ENCODE results near the gene C8G.

C8G gene

DNA sequence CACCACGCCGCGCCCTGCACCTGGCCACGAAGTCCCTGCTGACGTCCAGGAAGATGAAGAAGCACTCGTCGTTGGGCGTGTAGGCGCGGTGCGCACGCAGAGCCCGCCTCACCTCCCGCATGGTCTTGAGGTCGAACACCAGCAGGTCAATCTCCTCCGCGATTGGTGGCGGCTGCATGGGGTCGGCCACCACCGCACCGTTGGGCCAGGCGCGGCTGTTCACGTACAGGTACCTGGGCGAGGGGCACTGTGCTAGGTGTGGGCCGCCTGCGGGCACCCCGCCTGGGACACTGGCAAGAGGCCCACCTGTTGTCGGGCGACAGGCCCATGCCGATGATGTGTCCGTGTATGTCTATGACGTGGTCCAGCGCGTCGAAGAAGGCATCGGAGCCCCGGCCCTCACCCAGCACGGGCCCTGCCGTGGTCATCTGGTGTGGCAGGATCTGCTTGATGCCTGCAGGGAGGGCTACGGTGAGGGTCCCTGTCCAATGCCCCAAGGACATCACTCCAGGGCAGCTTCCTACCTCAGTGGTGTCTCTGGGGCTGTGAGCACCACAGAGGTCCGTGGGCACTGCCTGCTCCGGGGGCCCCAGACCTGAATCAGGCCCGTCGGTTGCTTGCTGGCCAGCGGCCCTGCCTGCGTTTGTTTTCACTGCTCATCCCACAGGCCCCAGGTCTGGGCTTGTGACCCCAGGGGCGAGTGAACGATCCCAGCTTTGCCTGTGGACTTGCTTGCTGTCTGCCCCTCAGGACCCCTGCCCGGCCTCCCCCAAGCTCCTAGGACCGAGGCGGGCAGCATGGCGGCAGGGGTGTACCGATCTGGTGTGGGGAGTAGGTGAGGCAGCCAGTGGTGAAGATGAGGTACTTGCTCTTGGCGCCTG, 3.6 kb upstream of the C8G start:
- DNase-seq, result no peak

DNA sequence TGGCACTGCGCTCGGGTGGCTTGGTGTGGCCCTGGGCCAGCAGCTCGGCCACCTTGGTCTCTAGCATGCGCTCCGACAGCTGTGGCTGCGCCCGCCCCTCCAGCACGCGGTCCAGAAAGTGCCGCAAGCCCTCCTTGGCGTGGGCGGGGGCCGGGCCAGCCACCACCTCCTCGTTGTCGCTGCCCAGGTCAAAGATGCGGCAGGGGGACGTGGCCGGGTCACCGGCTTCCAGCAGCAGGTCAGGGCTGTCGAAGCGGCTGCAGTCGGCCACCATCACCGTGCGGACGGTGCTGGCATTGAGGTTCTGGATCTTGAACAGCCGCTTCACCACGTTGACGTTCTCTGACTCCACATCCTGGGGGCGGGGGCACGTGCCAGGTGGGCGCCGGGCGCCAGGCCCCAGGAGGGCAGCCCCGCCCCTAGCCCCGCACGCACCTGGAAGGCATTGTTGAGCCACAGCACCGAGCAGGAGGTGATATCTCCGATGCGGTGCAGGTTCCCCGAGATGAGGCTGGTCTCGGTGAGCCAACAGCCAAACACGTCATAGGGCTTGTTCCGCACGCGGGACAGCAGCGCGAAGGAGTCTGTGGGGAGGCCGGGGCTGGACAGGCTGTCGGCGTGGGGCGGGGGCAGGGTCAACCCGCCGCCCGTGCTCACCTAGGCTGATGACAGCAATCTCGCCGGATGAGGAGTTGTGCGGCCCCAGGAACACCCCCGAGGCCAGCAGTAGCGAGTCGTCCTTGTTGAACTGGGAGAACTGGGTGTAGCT, 2.7 kb upstream of the C8G start:
- DNase-seq, result no peak

DNA sequence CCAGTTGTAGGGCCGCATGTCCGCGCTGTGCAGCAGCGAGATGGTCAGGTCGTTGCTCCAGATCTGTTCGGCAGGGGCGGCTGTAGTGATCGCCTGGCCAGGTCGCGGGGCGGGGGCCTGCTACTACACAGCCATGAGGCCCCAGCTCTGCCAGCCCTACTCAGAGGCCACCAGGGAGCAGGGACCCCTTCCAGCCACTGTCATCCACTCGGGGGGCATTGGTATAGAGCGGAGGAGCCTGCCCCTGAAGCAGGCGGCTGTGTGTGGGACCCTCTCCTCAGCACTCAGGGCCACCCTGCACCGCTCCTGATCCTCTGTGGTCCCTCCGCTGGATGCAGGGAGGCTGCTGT, 2.2 kb upstream of the C8G start:
- no peak for DNase-seq

DNA sequence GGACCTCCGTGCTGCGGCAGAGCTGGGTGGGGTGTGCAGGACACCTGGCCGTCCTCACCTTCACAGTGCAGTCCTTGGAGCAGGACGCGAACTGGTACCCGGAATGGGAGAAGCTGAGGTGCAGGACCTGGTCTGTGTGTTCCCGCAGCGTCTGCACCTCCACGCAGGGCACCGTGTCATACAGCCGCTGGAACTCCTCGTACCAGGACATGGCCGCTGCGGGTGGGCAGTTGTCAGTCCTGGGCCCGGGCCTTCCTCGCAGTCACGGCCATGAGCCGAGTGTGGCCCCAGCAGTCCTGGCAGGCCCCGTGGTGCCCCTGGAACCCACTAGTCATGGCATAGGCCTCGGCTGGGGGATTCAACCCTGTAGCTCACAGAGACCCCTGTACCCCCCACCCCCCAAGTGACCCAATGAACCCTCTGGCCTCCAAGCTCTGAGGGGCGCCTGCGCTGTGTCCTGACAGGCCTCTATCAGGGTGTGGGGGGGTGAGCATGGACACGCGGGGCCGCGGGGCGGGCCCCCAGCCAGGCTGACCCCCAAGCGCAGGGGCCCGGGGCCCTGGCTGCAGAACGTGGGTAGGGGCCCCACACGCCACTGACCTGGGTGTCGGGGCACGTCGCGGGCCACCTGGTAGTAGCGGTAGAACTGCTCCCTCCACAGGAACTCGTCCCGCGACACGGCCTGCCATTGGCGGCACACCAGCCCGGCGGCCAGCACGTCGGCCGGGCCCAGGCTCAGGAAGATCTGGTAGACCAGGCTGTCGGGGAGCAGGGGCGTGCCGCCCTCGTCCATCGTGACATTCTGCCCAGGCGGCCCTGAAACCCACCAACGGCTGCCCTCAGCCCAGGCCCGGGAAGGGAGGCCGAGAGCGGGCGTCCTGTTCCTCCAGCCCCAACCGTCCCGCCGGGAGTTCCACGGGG, 1.5 kb upstream of the C8G start:
- peak in 1 of 51 donors; percentile 55 for DNase-seq

DNA sequence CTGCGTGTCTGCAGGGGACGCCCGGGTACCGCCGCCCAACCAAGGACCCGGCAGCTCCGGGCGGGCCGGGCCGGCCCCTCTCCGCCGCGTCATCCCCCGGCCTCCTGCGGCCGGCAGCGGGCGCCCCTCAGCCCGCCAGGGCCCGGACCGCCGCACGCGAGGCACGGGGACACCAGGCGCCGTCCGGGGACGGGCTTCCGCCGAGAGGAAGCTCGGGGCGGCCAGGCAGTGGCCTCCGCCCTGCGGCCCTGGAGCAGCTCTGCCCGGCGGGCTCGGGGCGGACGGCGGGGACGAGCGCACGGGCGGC, 878 bp upstream of the C8G start:
- peak in 2 of 51 donors; percentile 58 to 62 for DNase-seq

DNA sequence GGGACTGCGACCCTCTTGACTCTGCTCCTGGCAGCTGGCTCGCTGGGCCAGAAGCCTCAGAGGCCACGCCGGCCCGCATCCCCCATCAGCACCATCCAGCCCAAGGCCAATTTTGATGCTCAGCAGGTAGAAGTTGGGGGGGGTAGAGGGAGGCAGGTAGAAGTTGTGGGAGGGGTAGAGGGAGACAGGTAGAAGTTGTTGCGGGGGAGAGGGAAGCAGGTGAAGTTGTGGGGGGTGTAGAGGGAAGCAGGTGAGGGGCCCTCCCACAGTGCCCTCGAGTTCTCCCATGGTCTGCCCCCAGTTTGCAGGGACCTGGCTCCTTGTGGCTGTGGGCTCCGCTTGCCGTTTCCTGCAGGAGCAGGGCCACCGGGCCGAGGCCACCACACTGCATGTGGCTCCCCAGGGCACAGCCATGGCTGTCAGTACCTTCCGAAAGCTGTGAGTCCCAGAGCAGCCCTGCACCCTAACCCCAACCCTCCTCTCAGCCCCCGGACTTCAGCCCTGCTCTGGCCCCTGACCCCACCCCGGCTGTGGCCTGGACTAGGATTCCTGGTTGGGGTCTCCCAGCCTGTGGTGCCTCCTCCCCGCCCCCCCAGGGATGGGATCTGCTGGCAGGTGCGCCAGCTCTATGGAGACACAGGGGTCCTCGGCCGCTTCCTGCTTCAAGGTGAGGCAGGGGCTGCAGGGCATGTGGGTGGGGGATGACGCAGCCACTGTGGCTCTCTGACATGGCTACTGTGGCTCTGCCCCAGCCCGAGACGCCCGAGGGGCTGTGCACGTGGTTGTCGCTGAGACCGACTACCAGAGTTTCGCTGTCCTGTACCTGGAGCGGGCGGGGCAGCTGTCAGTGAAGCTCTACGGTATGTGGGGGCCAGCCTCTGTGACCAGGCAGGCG, 537 bp downstream of the C8G start:
- DNase-seq, result no peak

DNA sequence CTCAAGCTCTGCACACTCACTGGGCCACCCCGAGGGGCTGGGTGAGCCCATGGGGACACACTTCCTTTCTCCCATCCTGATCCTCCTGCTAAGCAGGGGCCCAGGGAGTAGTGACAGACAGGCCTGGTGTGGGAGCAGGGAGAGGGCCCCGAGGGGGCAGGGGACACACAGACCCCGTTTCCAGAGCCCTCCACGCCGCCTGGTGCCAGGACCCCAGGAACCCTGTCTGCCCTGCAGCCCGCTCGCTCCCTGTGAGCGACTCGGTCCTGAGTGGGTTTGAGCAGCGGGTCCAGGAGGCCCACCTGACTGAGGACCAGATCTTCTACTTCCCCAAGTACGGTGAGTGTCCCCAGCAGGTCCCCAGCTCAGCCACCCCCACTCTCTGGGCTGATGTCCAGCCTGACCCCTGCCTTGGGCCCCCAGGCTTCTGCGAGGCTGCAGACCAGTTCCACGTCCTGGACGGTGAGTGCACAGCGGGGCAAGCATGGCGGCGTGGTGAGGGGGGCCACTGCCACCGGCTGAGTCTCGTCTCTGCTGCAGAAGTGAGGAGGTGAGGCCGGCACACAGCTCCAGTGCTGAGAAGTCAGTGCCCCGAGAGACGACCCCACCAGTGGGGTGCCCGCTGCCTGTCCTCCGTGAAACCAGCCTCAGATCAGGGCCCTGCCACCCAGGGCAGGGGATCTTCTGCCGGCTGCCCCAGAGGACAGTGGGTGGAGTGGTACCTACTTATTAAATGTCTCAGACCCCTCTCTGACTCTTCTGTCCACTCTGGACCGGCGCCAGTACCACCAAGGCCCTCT, 1.4 kb downstream of the C8G start:
- DNase-seq, result peak in 1 of 51 donors; percentile 35

DNA sequence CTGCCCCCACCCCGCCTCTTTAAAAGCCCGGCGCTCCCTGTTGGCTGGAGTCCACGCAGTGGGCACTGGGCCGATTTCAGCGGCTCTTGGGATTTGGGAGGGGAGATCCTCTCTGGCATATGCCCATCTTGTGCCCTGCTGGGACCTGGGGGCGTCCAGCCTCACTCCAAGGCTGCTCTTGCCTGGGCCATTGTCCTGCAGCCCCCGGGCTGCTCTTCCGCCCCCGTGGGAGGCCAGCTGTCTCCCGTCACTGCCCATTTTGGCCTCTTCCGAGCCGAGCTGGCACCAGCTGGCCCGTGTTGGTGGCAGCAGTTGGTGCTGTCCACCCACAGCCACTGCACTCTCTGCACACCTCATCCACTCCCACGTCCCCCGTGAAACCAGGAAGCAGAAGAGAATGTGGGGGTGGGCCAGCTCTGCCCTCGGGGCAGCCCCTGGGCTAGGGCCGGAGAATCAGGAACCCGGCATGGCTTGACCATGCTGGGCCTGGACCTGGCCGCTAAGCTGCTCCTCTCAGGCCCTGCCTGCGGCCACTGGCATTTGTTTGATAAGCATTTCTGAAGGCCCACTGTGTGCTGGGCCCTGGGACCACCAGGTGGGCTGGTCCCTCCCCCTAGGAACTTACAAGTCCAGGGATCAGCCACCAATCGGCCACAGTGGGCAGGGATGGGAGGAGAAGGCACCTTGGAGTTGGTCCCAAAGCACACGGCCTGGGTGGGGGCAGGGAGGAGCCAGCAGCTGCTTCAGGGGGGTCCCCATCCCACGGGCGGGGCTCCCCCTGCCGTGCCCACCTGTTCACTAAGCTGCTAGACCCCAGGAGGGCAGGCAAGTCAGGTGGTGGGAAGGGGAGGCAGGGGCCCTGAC, 2.2 kb downstream of the C8G start:
- peak in 12 of 51 donors; percentile 19 to 62 (median 40) for DNase-seq

DNA sequence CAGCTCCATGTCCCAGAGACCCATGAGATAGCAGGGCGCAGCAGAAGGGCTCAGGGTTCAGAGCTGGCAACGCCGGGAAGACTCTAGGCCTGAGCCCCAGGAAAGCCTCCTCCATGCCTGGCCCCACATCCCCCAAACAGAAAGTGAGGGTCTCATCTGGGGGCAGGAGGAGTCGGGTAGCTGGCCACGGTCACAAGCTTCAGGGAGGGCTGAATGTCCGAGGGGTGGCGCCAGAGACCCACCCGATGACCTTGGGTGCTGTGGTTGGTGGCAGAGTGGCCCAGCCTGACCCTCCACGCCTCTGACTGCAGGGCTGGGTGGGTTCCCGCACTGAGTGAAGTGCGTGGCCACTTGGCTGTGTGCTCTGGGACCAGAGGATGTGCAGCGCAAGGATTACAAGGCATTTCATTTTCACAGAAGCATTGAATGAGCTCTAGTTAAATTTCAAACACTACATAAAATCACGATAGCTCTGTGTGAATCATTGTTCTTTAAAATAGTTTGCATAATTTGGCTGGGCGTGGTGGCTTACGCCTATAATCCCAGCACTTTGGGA, 3.0 kb downstream of the C8G start:
- peak in 40 of 51 donors; percentile 23 to 82 (median 57) for DNase-seq

DNA sequence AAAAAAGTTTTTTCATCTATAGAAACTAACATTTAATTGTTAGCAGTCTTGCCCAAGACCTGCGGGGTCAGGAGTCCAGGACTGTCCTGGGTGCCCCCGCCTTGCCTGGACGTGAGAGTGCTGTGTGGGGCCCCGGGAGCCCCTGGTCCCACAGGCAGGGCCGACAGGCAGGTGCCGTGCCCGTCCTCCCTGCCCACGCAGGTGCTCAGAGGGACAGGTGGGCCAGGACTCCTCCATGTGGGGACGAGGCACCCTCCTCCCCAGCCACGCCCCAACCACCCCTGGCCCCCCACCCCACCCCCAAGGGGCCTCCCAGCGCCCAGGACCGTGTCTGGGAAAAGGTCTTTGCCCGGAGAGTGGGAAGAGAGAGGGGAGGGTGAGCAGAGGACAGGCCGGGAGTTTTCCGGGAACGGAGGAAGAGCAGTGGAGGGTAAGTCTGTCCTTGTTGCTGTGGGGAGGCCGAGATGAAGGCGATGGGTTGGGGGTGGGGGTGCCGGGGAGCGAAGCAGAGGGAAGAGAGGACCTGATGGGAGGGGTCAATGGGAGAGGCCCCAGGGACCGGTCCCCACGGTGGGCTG, 4.3 kb downstream of the C8G start:
- DNase-seq, result no peak

DNA sequence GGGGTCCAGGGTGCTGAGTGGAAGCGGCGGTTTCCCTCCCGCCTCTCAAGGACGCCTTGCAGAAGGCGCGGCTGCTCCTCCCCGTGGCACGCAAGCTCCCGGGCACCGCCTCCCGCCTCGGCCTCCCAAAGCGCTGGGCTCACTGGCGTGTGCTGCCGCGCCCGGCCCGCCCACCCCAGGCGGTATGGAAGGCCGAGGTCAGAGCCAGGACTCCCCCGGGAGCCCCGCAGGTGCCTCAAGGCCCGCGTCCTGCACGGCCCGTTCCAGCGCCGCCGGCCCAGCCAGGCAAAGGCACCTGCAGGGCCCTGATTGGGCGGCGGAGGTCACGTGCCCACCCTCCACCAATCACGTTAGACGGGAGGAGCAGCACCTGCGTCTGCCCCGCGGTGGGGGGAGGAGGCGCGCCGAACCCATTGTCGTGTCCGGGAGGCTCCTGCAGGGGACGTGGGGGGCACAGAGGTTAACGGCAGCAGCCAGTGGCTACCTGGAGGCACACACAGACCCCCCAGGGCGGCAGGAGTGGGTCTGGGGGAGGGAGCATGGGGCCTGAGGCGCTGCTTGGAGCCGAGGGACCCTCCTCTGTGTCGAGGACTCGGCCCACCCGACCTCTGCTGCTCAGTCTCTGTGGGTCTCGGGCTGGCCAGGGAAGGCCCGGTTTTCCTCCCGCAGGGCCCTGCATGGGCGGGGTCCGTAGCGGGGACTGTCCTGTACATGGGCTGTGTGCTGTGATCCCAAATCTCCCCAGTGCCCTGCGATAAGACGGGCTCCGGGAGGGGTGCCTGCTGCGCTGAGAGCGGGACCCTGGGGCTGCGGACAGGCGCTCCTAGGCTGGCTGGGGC, 5.0 kb downstream of the C8G start:
- peak; percentile 73 to 98 (median 94) for DNase-seq

DNA sequence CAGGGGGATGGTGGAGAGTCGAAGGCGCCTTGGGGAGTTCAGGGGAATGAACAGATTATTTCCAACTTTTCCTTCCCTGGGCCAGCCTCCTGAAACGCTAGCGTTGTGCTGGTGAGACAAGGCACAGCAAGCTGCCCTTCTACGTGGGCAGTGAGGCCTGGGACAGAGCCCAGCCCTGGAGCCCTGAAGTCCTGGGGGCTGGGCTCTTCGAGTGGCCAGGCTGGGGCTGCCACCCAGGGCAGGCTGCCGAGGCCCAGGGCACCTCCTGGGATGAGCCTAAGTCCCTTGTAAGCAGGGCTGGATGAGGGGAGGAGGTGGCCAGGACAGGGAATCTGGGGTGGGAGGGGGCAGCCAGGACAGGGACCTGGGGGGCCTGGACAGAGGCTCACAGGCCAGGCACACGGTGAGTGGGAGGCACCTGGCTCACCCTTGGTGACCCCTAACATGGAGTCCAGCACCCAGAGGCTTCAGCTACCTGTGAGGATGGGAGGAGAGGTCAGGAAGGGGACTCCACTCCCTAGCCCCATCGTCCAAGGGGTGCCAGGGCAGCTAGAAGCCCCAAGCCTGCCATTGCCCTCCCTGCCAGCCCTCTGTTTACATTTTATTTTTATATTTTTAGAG, 5.7 kb downstream of the C8G start:
- peak in 2 of 51 donors; percentile 21 to 66 for DNase-seq

DNA sequence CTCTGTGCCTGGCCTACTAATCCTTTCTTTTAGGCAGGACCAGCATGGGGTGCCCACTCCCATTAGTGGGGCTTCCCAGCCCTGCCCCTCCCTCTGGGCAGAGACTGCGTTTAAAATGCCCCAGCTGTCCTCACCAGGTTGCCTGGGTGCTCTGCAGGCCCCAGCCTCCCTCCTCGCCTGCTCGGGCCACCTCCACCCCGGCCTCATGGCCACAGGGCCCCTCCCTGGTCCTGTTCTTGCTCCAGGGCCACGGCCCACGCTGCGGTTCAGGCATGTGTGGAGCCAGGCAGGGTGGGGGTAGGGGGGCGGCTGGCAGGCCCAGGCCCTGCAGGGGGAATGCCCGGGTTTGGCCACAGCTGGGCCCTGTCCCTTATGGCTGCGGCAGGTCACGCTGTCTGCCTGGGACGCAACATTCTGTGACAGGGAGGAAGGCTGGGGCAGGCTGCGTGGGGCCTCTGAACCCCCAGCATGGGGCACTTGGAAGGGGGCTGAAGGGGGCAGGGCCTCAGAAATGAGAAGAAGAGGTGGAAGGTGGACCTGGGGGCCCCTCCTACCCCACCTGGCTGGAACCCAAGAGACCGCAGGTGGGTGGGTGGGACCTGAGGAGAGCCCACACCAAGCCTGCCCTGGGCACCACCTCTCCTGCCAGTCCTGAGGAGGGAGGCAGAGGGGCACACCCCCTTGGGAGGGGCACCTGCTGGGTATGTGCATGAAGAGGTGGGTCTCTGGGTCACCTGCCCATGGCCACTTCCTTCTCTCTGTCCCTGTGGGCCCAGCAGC, 6.7 kb downstream of the C8G start, which contains the start of gene LCN12:
Gene LCN12, plus strand, starts transcription at position 733 of the 780 bp plus-strand sequence. CDS start 55 bp downstream, outside the sequence.
- DNase-seq, result no peak

DNA sequence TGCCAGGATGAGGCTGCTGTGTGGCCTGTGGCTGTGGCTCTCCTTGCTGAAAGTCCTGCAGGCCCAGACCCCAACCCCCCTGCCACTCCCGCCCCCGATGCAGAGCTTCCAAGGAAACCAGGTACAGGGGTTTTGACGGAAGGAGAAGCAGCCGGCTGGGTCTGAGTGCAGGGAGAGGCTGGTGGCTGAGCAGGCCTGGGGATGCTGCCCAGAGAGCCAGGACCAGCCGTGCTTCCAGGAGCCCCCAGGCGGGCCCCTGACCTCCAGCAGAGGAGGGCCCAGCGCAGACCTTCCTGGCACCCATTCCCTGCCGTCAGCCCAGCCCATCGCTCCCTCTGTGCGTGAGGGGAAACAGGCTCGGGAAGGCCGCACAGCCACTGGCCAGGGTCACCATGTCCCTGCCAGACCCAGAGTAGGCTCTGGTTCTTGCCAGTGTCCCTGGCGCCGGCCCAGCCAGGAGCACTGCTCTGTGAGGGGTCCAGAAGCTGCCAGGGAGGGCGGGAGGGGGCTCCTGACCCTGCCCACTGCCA, 7.3 kb downstream of the C8G start:
- DNase-seq, result peak in 27 of 51 donors; percentile 34 to 83 (median 59)

All from hypothalamus (tissue), 51 donors.